ENCODE measurements around the gene NTSR2.

The NTSR2 gene

GRCh38 chr2:11669454-11670291 lies at the start of gene NTSR2:
TSS of gene NTSR2 (minus strand) at chr2:11670195. CDS start at chr2:11670129, 66 bp downstream.
- DNase-seq (ENCODE audit: low spot score): peak; percentile 68

DNA sequence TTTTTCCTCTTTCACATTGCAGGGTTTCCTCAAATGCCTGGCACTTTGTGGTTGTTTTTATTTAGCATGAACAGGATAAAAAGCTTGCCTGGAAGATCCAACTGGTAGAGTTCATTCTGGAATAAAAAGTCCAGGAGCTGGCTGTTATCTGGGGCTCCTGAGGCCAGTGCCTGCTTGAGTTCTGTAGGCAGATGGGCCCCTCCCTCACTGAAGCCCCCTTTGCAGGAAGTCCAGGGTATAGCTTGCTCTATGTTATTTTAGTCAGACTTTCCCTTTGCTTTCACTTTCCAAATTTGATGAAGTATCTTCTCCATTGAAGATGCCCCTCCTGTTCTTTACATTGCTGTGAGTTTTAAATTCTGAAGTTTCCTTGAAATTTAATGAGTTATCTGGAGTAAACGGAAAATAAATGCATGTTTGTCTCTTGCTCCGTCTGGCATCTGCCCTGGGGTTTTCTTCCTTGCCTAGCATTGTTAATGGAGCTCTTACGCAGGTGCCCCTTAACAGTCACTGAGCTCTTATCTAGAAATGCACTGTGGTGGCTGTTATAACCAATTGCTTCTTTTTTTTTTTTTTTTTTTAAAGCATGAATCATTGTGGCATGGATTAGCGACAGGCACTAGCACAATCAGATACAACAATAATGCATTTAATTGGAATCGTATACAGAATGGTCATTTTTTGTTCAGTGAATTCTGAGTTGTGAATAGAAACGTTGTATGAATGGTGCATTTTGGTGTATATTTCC lies 49.4 kb upstream of the NTSR2 start:
- no peak for DNase-seq (ENCODE audit: low spot score)

DNA sequence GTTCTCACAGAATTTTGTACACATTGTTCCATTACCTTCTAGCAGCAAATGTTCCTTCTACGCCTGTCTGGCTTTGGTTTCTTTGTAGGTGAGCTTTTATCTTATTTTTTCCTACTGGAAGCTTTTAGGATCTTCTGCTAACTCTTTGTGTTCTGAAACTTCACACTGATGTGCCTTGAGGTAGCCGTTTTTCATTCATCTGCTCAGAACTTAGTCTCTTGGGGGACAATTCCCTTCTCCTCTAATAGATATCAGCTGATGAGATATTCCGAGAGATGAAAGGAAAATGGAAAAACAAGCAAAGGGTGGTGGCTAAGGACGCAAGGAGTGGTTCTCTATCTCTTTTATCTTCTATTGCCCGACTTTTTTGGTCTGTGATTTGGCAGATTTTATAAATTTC lies 48.6 kb upstream of the NTSR2 start:
- DNase-seq (ENCODE audit: low spot score): no peak

DNA sequence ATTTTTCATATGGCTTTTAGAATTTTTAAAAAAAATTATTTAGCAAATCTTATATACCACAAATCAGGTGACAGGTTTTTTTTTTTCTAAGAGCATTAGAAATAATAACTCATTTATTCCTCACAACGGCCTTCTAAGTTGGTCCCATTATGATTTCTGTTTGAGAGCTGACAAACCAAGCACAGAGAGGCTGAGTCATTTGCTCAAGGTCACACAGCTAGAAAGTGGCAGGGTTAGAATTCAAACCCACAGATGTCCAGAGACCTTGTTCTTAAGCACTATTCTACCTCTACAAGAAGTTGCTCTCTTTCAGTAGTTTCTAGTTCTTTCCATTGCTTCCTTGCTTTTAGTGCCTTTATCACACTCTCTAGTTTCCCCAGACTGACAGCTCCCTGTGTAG lies 47.6 kb upstream of the NTSR2 start:
- DNase-seq (ENCODE audit: low spot score): no peak

GRCh38 chr2:11716689-11717321 lies 46.8 kb upstream of the NTSR2 start:
- no peak for DNase-seq (ENCODE audit: low spot score)

DNA sequence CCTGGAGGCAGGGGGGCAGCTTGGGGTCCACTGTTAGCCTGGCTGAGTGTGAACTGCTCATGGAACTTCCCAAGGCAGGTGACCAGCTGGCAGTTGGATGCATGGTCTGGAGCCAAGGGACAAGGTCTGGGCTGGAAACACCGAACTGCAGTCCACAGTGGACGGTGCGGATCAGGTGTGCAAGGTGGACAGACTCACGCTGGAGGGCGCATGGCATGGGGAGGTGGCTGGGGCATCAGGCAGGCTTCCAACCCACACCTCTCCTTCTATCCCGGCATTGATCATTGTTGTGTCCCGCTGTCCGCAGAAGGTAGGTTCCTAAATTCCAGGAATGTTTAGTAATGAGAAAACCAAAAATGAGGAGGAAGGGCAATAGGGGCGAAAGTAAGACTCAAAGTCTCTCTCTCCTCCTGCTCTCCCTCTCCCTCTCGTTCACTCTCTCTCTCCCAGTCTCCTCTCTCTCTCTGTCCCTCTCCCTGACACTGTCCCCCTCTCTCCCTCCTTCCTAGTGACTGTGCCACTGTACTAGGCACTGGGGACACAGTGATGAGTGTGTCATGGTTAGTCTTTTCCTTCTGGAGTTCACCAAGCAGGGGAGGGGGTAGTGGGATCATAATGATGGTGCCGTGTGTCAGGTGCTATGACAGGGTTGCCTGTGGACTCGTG lies 46.1 kb upstream of the NTSR2 start:
- DNase-seq (ENCODE audit: low spot score): no peak

DNA sequence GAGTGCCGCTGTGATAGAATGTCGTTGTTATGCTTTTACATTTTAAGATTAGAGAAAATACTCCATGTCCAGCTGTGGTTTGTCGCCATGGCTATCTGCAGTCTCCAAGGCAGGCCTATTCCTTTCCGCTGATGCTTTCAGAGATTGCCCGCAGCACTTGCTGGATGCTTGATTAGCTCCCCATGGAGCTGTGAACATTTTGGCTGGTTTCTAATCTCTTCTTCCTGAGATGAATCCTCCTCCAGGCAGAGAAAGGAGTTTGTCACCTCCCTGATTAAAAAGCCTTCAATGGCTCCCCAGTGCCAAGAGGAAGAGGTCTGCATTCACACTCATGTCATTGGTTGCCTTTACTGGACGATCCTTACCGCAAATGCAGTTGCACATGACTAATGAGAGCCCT lies 43.8 kb upstream of the NTSR2 start:
- no peak for DNase-seq (ENCODE audit: low spot score)

DNA sequence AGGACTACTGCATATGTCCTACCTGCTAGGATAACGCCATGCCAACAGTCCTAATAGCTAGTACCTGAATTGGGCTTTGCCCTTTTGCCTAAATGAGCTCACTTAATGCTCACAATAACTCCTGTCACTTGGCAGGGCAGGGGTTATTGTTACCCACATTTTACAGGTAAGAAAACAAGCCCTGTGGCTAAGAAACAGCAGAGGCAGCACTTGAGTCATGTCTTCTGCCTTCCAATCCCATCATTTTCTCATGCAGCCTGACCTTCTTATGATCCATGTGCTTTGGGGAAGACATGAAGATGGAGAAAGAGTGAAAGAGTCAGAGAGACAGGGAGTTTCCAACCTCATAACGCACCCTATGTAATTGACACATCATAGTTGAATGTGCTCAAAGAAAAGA lies 42.9 kb upstream of the NTSR2 start:
- no peak for DNase-seq (ENCODE audit: low spot score)

GRCh38 chr2:11711751-11712150 lies 41.8 kb upstream of the NTSR2 start:
- no peak for DNase-seq (ENCODE audit: low spot score)

DNA sequence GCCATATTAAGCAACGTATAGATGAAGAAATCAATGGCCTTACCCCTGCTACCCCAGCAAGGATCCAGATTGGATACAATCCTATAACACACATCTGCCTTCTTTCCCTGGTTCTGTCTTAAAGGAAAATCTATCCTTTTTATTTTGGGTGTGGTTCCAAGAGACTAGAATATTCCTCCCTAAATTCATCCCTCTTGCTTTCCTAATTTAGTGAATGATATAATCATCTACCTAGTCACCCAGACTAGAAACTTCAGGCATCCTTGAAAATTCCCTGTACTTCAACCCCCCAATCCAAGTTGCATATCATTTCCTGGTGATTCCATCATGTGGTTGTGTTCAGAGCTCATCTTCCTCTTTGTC lies 41.3 kb upstream of the NTSR2 start:
- no peak for DNase-seq (ENCODE audit: low spot score)

DNA sequence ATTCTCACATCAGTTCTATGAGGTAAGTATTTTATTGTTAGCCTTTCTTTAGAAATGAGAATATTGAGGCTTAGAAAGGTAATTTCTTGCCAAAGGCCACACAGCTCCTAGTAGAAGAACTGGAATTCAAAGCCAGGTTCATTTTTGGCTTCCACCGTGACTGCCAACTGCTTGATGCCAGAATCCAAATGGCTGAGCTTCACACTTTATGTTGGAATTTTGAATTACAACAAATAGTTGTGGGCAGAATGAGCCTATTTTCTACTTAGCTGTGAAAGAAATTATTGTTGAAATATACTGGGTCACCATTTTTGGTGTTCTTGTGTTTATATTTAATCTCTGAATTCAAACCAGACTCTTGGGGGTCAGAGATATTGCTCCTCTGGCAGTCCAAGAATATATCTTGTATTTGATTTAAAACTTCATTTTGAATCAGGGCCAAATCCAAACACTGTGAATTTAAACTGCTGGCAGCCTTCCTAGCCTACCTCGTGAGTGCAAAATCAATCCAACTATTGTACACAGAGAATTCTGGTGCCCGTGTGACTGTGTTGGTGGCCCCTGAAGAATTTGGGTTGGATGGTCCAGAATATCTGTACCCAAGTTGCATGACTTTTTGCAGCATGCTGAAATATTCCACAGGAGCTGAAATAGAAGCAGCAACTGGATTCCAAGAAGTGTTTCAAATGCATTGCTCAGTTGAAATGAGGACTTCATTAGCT lies 40.8 kb upstream of the NTSR2 start:
- no peak for DNase-seq (ENCODE audit: low spot score)

GRCh38 chr2:11710210-11710609 lies 40.2 kb upstream of the NTSR2 start:
- peak; percentile 84 for DNase-seq (ENCODE audit: low spot score)

DNA sequence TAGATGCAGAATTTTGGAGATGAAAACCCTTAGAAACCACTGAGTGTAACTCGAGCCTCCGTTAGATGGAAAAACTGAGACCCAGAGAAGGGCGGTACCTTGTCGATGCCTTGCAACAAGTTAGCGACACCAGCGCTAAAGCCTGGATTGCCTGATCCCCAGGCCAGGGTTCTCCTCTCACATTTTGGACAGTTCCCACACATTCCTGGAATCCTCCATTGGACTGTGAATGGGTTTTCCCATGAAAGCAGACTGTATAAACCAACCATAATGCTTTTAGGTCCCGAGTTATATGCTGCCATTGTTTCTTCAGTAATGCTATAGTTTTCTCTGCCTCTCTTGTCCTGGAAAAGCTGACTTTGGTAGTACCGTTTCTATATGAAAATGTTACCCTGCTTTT lies 39.3 kb upstream of the NTSR2 start:
- DNase-seq (ENCODE audit: low spot score): no peak

- DNase-seq (ENCODE audit: low spot score): peak; percentile 71
These were observed 38.1 kb upstream of the NTSR2 start for GRCh38 chr2:11708106-11708505.

- no peak for DNase-seq (ENCODE audit: low spot score)
These were observed 35.7 kb upstream of the NTSR2 start for GRCh38 chr2:11705711-11706110.

DNA sequence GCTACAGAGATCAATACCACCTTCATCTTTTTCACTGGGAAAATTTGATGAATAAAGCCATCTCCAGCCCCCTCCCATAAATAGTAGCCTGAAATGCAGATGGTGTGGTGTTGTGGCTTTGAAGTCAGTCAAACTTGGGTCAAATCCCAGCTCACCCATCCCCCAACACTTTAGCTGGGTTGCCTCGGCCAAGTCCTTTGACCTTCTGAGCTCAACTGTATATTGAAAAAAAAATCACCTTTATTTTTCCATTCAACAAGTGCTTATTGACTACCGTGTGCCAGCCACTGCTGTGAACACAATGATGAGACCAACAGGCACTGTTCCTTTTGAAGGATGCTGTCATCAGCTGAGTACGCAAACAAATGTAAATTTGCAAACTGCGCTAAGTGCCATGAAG lies 35.1 kb upstream of the NTSR2 start:
- no peak for DNase-seq (ENCODE audit: low spot score)

DNA sequence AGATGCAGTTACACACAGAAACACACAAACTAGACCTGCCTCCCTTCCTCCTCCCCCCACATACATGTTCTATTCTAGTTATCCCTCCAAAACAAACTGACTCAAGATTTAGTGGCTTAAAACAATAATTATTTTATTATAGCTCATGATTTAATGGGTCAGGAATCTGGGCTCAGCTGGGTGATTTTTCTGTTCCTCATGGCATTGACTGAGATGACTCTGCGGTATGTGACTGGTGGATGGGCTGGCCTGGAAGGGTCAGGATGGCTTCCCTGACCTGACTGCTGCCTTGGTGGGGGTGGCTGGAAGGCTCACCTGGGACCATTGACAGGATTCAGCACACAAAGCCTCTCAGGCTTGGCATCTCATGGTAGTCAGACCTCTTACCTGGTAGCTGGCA lies 33.7 kb upstream of the NTSR2 start:
- DNase-seq (ENCODE audit: low spot score): peak; percentile 86

DNA sequence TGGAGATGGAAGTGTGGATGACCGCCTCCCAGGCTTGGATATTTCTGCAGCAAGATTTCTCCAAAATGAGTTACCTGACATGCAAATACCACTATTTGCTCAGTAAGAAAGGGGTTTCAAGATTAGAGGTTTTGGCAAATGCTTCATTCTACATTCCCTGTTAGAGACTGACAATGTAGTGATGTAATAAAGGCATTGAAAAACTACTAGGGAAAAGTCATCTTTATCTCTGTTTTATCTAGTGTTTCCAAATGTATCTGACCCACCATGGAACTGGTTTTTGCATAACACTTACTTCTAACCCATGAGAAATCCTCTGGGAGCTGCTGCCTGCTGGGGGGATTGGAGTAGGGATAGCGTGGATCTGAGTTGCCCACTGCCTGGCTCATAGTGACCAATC lies 33.0 kb upstream of the NTSR2 start:
- no peak for DNase-seq (ENCODE audit: low spot score)

DNA sequence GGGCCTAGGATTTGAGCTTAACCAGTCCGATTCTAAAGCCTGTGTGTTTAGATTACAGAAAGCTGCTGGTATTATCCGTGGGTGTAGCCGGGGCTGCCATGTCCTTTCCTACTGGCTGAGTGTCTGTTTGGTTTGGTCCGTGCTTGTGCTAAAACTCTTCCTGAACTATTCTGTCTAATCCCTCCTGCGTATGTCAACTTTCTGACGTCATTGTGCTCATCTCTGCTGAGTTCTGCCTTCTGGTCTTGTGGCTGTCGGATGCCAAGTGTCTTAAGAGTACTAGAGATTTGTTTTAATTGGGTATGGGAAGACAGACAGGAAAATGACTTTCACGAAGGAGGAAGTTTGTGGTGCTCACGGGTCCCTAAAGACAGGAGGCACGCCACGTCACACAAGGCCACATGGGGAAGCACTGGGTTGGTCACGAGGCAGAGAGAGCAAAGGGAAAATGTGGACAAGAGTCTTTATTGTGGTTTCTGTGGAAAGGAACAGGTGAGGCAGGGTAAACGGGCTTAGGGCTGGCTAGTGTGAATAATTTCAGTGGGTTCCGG lies 31.8 kb upstream of the NTSR2 start:
- DNase-seq (ENCODE audit: low spot score): no peak

DNA sequence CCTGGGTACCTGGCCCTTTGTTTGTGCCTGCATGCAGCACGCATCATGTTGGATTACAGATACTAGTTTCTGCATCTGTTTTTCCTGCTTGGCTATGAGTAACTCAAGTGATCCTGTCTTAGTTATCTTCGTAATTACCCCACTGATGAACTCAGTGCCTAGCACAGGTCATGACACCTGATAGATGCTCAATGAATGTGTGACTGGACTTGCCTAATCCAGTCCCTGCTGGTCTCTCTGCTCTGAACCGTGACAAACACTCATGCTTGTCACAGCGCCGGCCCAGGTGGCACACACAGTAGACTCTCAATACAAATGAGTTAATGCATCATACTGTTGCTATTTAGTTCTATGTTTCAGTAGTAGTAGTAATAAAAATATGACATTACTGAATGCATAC lies 31.2 kb upstream of the NTSR2 start:
- peak; percentile 94 for DNase-seq (ENCODE audit: low spot score)

Measured in kidney tubule cell (primary cell).